Activated CD4-positive, alpha-beta T cell treated with anti-CD3 and anti-CD28 coated beads for 36 hours (primary cell): Measurements from ENCODE around the gene ELOA. TPM values are rescaled to one million over a fixed set of nuclear protein-coding genes. Genes with fewer than 3 reads are reported as not detected.

Experiments used
- ATAC-seq: fragments of 200-7000 bp; cut with Tn5 transposase; one replicate; pipeline ENCODE4 v1.10.0; 2021; ENCODE audit warnings: mild to moderate bottlenecking, moderate library complexity
- CTCF ChIA-PET: fragments of 350-600 bp; sonication (Branson Sonifier 250); formaldehyde crosslinking; loops from one replicate; lab custom pipeline; 2021; ENCODE audit warnings: antibody characterized with exemption; lab: Charles Lee
- POLR2A ChIA-PET: fragments of 350-600 bp; sonication (Branson Sonifier 250); formaldehyde crosslinking; loops from one replicate; lab custom pipeline; 2021; ENCODE audit warnings: antibody characterized with exemption, inconsistent platforms; lab: Charles Lee
- DNase-seq: peaks from one replicate; pipeline ENCODE4 v3.0.0-alpha.2; 2020
- H3K27ac Mint-ChIP-seq: one replicate; pipeline ENCODE4 v1.8.0; 2021; ENCODE audit warnings: mixed read lengths
- H3K27me3 Mint-ChIP-seq: one replicate; pipeline ENCODE4 v1.8.0; 2021; ENCODE audit warnings: mixed read lengths
- H3K36me3 Mint-ChIP-seq: one replicate; pipeline ENCODE4 v1.8.0; 2021; ENCODE audit warnings: low read depth, mixed read lengths
- H3K4me1 Mint-ChIP-seq: one replicate; pipeline ENCODE4 v1.8.0; 2021; ENCODE audit warnings: mixed read lengths
- H3K4me3 Mint-ChIP-seq: one replicate; pipeline ENCODE4 v1.8.0; 2021; ENCODE audit warnings: mild to moderate bottlenecking, moderate library complexity, mixed read lengths
- H3K9me3 Mint-ChIP-seq: one replicate; pipeline ENCODE4 v1.8.0; 2021; ENCODE audit warnings: low read depth, mixed read lengths
- intact Hi-C, 2 experiments: fragments of 100-400 bp; cut with DNase I in 1 of 2; cut with micrococcal nuclease in 1 of 2; formaldehyde crosslinking; loops; one replicate each; pipeline versions ENCODE4 v1.14.2 to v1.15.1; 2022 to 2024; cut with DNase I, micrococcal nuclease
- total RNA-seq, 2 experiments: library from RNA; stranded (reverse); gene quantifications; one replicate each; pipeline ENCODE4 v1.2.3, GENCODE V29; 2021

ELOA gene
- total RNA-seq, 2 experiments from 2014 or later = 34.5 to 38.6 TPM

- no peaks in the 10 kb centered on the region for H3K27me3 Mint-ChIP-seq
- peaks cover 6% of the 10 kb centered on the region for H3K36me3 Mint-ChIP-seq
- peak; percentile 91 for DNase-seq
- H3K4me3 Mint-ChIP-seq = no peak overlapping the region
- ChIA-PET CTCF (interaction anchor here (0.7 to 3.1 kb wide), 20 partner anchors 9 to 382 kb away, joined by 3 to 41 read pairs (median 4); partner anchors contain the start of genes ELOA, FUCA1, GALE and HMGCL), POLR2A (interaction anchor here (0.6 kb wide), 1 partner anchor 16 kb away, joined by 4 read pairs; the partner anchor contains the start of gene HMGCL)
- intact Hi-C loops = loop anchor here (1.0 to 10.0 kb wide), 6 partner anchors 16 to 218 kb away; partner anchors contain the start of genes FUCA1 (in 2 of the 2), HMGCL (in 1 of the 2) and PNRC2 (in 1 of the 2)
- H3K27ac Mint-ChIP-seq = no peak overlapping the region
- no peaks in the 10 kb centered on the region for H3K9me3 Mint-ChIP-seq
- H3K4me1 Mint-ChIP-seq = peaks cover 13% of the 10 kb centered on the region
- peak; percentile 96 for ATAC-seq
Observed at GRCh38 chr1:23809751-23810171, 66.5 kb downstream of the ELOA start.

- DNase-seq (peak; percentile 74), ATAC-seq (peak; percentile 75)
- Mint-ChIP-seq H3K36me3 (peaks cover 10% of the 10 kb centered on the region), H3K27ac (no peak overlapping the region), H3K4me1 (peaks cover 13% of the 10 kb centered on the region), H3K27me3 (no peaks in the 10 kb centered on the region), H3K9me3 (no peaks in the 10 kb centered on the region), H3K4me3 (no peak overlapping the region)
- POLR2A ChIA-PET = interaction anchor here (0.5 to 1.7 kb wide), 2 partner anchors 10 to 36 kb away, joined by 3 to 4 read pairs; partner anchors contain the start of gene GALE
- CTCF ChIA-PET = interaction anchor here (0.8 to 3.1 kb wide), 25 partner anchors 10 to 381 kb away, joined by 3 to 41 read pairs (median 5); partner anchors contain the start of genes ELOA, GALE, HMGCL and LYPLA2
- intact Hi-C loops = loop anchor here (1.0 to 5.0 kb wide), 3 partner anchors 57 to 216 kb away; partner anchors contain the start of gene FUCA1 (in 1 of the 2)
Observed at GRCh38 chr1:23810818-23811540, 67.7 kb downstream of the ELOA start.

Other genes with a start within 250 kb of the ELOA start
- 10 to 100 TPM; 25.0 to 32.0 TPM for gene E2F2, start 212.2 kb upstream of the ELOA start, total RNA-seq
- gene ID3, start 184.0 kb upstream of the ELOA start, total RNA-seq = 10 to 100 TPM; 42.6 to 43.9 TPM
- gene RPL11, start 51.7 kb upstream of the ELOA start, total RNA-seq = 1,000 to 10,000 TPM; 1,003 to 1,481 TPM
- 10 to 100 TPM; 53.1 to 64.1 TPM for gene PITHD1, start 34.9 kb downstream of the ELOA start, total RNA-seq
- 10 to 100 TPM; 55.0 to 64.8 TPM for gene LYPLA2, start 47.7 kb downstream of the ELOA start, total RNA-seq
- 10 to 100 TPM; 27.4 to 35.6 TPM for gene GALE, start 57.3 kb downstream of the ELOA start, total RNA-seq
- 10 to 100 TPM; 31.9 to 46.0 TPM for gene HMGCL, start 82.0 kb downstream of the ELOA start, total RNA-seq
- gene FUCA1, start 124.8 kb downstream of the ELOA start, total RNA-seq = 1 to 10 TPM; 4.2 to 4.5 TPM
- not detected for gene CNR2, start 169.9 kb downstream of the ELOA start, total RNA-seq
- 100 to 1,000 TPM; 133 to 142 TPM for gene PNRC2, start 216.4 kb downstream of the ELOA start, total RNA-seq
- 100 to 1,000 TPM; 213 to 225 TPM for gene SRSF10, start 236.9 kb downstream of the ELOA start, total RNA-seq